IPS-18c (cell line): Measurements from ENCODE around the gene WNT2.
"Not testable (repeated sequence)": the region's sequence is repeated elsewhere in the genome, so short reads cannot be mapped to it uniquely, and the experiment has no call there.

ENCODE experiments used
- H3K4me3 ChIP-seq: 2 replicates; pipeline ENCODE4 v1.7.0; 2013; ENCODE audit warnings: low read depth, mild to moderate bottlenecking, low read length, moderate library complexity; ENCODE audit not compliant: insufficient read depth
- H3K9me3 ChIP-seq: one replicate; pipeline ENCODE4 v1.6.1; 2013; ENCODE audit warnings: mild to moderate bottlenecking, low read length, moderate library complexity; ENCODE audit not compliant: control insufficient read depth, insufficient read depth

Gene WNT2

GRCh38 chr7:117274951-117275350, 47.9 kb downstream of the WNT2 start:
- H3K4me3 ChIP-seq = no peak overlapping the region
- no peaks in the 10 kb centered on the region for H3K9me3 ChIP-seq

DNA sequence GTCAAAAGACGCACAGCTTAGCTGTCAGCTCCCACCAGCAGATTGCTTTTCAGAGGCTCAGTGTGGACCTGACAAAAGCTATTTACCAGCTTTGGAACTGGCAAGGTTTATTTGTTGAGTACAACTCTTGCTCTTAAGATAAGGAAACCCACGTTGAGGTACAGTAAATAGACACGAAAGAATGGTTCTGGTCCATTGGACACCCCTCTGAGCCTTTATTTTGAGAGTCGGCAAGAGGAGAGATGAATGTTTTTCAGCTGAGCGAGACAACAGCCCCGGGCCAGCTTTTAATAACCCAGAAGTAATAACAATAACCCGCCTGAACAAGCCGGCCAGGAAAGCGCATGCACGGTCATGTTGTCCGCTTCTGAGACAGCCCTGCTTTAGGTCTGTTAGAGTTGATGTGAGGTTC, 49.0 kb downstream of the WNT2 start:
- H3K9me3 ChIP-seq = no peaks in the 10 kb centered on the region
- no peak overlapping the region for H3K4me3 ChIP-seq

DNA sequence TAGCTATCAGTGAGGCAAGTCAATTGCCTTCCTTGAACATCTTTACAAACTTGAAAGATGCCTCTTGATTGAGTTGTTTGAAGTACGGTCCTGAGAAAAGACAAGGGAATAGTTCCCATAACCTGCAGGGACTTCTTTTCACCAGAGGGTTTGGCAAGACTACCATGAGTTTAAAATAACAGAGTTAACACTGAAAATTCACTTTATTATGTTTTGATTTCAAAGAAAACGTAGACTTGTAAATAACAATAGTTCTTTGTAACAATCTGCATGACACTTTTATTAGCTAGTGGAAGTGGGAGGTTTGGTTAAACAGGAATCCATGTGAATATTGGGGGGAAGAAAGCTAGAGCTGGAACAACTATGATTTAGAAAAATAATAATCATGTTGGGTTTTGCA, 49.5 kb downstream of the WNT2 start:
- no peak overlapping the region for H3K4me3 ChIP-seq
- H3K9me3 ChIP-seq = no peaks in the 10 kb centered on the region

GRCh38 chr7:117272017-117272759, 50.7 kb downstream of the WNT2 start:
- no peak overlapping the region for H3K4me3 ChIP-seq
- no peaks in the 10 kb centered on the region for H3K9me3 ChIP-seq

GRCh38 chr7:117271566-117271965, 51.3 kb downstream of the WNT2 start:
- Histone ChIP-seq H3K9me3 (no peaks in the 10 kb centered on the region), H3K4me3 (no peak overlapping the region)

- no peak overlapping the region for H3K4me3 ChIP-seq
- H3K9me3 ChIP-seq = no peaks in the 10 kb centered on the region
These were observed 52.5 kb downstream of the WNT2 start for GRCh38 chr7:117270371-117270770.

- Histone ChIP-seq H3K4me3 (no peak overlapping the region), H3K9me3 (no peaks in the 10 kb centered on the region)
These were observed 53.0 kb downstream of the WNT2 start for GRCh38 chr7:117269886-117270285.

DNA sequence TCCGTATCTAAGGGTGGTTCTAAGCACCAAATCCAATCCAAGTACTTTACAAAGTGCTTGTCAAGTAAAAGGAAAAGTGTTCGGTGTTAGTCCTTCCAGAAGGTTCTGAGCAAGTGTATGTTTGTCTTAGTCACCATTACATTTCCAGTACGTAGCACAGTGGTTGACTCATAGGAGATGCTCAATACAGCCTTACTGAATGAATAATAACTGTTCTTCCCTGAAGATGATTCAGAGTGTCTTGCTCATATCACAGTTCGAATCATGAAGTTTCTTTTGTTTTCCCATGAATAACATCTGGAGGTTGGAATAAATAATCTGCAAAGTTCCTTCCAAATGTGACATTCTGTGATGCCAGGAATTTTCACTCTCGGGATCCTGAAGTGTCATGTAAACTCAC, 53.4 kb downstream of the WNT2 start:
- Histone ChIP-seq H3K9me3 (no peaks in the 10 kb centered on the region), H3K4me3 (no peak overlapping the region)

GRCh38 chr7:117264716-117265115, 58.1 kb downstream of the WNT2 start:
- no peaks in the 10 kb centered on the region for H3K9me3 ChIP-seq
- no peak overlapping the region for H3K4me3 ChIP-seq

DNA sequence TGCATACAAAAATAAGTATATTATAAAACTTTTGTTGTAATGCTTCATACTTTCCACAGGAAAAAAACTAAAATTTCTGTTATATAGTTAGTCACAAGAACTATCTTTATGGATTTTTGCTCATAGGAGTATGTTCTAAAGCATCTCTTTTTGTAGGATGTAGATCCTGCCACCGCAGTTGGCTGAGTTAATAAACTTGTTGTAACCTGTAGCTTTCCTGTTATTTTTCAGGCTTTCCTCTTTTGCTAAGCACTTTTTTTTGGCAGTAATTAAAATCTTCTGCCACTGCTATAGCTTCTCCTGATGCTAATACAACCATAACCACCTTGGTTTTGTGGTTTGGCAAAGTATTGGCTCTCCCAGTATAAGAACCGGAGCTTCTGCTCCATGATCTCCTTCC, 60.3 kb downstream of the WNT2 start:
- Histone ChIP-seq H3K4me3 (no peak overlapping the region), H3K9me3 (no peaks in the 10 kb centered on the region)

- peaks cover 2% of the 10 kb centered on the region for H3K9me3 ChIP-seq
These were observed 63.2 kb downstream of the WNT2 start for GRCh38 chr7:117259615-117260014.

GRCh38 chr7:117251687-117252086, 71.2 kb downstream of the WNT2 start:
- Histone ChIP-seq H3K4me3 (no peak overlapping the region), H3K9me3 (peaks cover 3% of the 10 kb centered on the region)

More at GRCh38 chr7:117259615-117260014, 63.2 kb downstream of the WNT2 start:
- no peak overlapping the region for H3K4me3 ChIP-seq

DNA sequence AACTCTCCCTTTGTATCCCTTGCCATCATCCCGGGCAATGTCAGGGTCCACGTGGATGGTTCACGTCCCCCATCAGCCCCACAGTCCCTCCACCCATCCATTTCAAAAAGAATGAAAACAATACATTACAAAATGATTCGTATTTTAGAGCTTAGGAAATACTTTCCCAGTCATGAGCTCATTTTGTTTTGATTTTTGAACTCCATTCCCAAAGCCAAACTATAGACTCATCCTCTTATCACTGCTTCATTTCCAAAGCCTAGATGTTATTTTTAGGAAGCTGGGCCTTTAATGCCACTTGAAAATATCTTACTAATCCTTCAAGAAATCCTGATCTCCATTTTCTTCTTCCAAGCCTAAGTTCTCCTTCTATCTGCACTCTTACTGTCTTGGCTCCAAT, 72.1 kb downstream of the WNT2 start:
- no peak overlapping the region for H3K4me3 ChIP-seq
- peaks cover 6% of the 10 kb centered on the region for H3K9me3 ChIP-seq

DNA sequence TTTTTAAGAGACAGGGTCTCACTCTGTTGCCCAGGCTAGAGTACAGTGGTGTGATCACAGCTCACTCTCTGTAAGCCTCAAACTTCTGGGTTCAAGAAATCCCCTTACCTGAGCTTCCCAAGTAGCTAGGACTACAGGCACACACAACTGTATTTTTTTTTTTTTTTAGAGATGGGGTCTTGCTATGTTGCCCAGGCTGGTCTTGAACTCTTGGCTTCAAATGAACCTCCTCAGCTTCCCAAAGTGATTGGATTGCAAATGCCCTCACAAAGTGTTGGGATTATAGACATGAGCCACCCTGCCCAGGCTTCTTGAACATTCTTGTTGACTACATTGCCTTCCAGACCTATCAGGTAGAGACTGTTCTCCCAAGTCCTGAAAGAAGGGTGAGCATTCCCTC, 72.6 kb downstream of the WNT2 start:
- peaks cover 6% of the 10 kb centered on the region for H3K9me3 ChIP-seq
- no peak overlapping the region for H3K4me3 ChIP-seq

GRCh38 chr7:117249696-117250095, 73.2 kb downstream of the WNT2 start:
- Histone ChIP-seq H3K9me3 (peaks cover 6% of the 10 kb centered on the region), H3K4me3 (no peak overlapping the region)

DNA sequence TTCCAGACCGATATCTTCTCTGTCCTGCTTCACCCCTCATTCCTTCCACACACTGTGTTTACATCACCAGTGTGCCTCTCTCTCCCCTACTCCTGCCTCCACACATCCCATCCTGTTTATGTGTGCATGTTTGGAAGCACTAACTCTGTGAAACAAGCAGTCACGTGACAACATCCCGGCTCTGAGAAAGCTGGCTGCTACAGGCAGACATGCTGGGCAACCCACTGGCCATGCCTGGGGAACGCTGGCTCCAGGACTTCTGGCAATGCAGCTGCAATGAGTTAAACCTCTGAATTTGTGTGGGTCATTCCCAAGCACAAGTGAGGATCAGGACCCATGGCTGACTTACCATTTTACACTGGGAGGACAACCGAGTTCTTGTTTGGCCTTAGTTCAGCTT, 74.0 kb downstream of the WNT2 start:
- Histone ChIP-seq H3K4me3 (no peak overlapping the region), H3K9me3 (peaks cover 6% of the 10 kb centered on the region)

GRCh38 chr7:117247809-117248208, 75.0 kb downstream of the WNT2 start:
- Histone ChIP-seq H3K9me3 (peaks cover 6% of the 10 kb centered on the region), H3K4me3 (no peak overlapping the region)

GRCh38 chr7:117245703-117246102, 77.2 kb downstream of the WNT2 start:
- not testable (repeated sequence) for H3K9me3 ChIP-seq, H3K4me3 ChIP-seq

DNA sequence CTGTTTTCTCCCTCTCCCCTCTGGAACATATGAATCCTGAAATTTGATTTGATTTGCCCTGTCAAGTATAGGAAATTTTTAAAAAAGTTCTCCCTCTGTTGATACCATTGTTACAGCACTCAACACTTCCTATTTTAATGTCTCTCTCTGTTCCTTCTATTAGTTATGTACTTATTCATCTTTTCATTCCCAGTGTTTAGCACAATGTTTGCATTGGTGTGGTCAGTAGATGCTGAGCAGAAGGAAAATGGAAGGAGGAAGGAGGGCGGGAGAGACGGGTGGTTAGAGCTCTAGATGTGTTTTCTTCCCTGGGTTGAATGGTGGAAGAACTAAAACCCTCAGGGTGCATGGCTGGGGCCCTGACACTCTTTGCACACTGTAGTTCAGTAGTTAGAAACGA, 79.5 kb downstream of the WNT2 start:
- H3K4me3 ChIP-seq = no peak overlapping the region
- H3K9me3 ChIP-seq = peaks cover 6% of the 10 kb centered on the region
